ENCODE measurements around the gene IMPDH2.
A peak's percentile ranks its signal among the peaks of the same experiment; 100 is the strongest.

The IMPDH2 gene

GRCh38 chr3:49032646-49033304, 3.6 kb upstream of the IMPDH2 start:
- H3K79me2 ChIP-seq (ENCODE audit: insufficient read depth, low read length) = peaks cover 14% of the 10 kb centered on the region
- H3K9me3 ChIP-seq (ENCODE audit: insufficient read depth, low read depth, low read length) = no peaks in the 10 kb centered on the region
- no peak overlapping the region for H2AFZ ChIP-seq (ENCODE audit: low read length)
- no peaks in the 10 kb centered on the region for H3K27me3 ChIP-seq (ENCODE audit: insufficient read depth, low read length, poor library complexity, severe bottlenecking)
- no peak overlapping the region for H3K4me3 ChIP-seq (ENCODE audit: low read length, poor library complexity, severe bottlenecking)
- H3F3A ChIP-seq (ENCODE audit: low read depth) = no peaks in the 10 kb centered on the region
- no peak overlapping the region for H3K4me2 ChIP-seq (ENCODE audit: low read depth, low read length, poor library complexity, severe bottlenecking)
- H3K9ac ChIP-seq (ENCODE audit: low read depth, low read length, poor library complexity, severe bottlenecking) = no peak overlapping the region
- H3K4me1 ChIP-seq (ENCODE audit: insufficient read depth, low read length, poor library complexity, severe bottlenecking) = peaks cover 15% of the 10 kb centered on the region
- H3K36me3 ChIP-seq (ENCODE audit: insufficient read depth, low read length) = peaks cover 70% of the 10 kb centered on the region
- H4K20me1 ChIP-seq (ENCODE audit: insufficient read depth, low read length, poor library complexity, severe bottlenecking) = no peaks in the 10 kb centered on the region
- no peaks in the 10 kb centered on the region for H3K9me2 ChIP-seq (replicated peaks; ENCODE audit: low read depth, low read length)
- TF ChIP-seq CTCF (conservative IDR thresholded peaks at IDR 0.05; ENCODE audit: low read length) (no peak), EZH2phosphoT487 (IDR thresholded peaks at IDR 0.05; ENCODE audit: borderline replicate concordance) (no peak)

- Histone ChIP-seq H2AFZ (ENCODE audit: low read length) (no peak overlapping the region), H3K79me2 (ENCODE audit: insufficient read depth, low read length) (peaks cover 37% of the 10 kb centered on the region), H3K4me1 (ENCODE audit: insufficient read depth, low read length, poor library complexity, severe bottlenecking) (peaks cover 32% of the 10 kb centered on the region), H3K9me2 (replicated peaks; ENCODE audit: low read depth, low read length) (no peaks in the 10 kb centered on the region), H3K9me3 (ENCODE audit: insufficient read depth, low read depth, low read length) (no peaks in the 10 kb centered on the region), H3K36me3 (ENCODE audit: insufficient read depth, low read length) (peaks cover 72% of the 10 kb centered on the region), H4K20me1 (ENCODE audit: insufficient read depth, low read length, poor library complexity, severe bottlenecking) (peaks cover 12% of the 10 kb centered on the region), H3K4me2 (ENCODE audit: low read depth, low read length, poor library complexity, severe bottlenecking) (no peak overlapping the region), H3K27me3 (ENCODE audit: insufficient read depth, low read length, poor library complexity, severe bottlenecking) (no peaks in the 10 kb centered on the region), H3F3A (ENCODE audit: low read depth) (no peaks in the 10 kb centered on the region), H3K4me3 (ENCODE audit: low read length, poor library complexity, severe bottlenecking) (no peak overlapping the region), H3K9ac (ENCODE audit: low read depth, low read length, poor library complexity, severe bottlenecking) (no peak overlapping the region)
- no peak for TF ChIP-seq EZH2phosphoT487 (IDR thresholded peaks at IDR 0.05; ENCODE audit: borderline replicate concordance)
- TF ChIP-seq CTCF (conservative IDR thresholded peaks at IDR 0.05; ENCODE audit: low read length) = no peak
These were observed 1.1 kb upstream of the IMPDH2 start for GRCh38 chr3:49030321-49030720.

- Histone ChIP-seq H2AFZ (ENCODE audit: low read length) (no peak overlapping the region), H3K4me1 (ENCODE audit: insufficient read depth, low read length, poor library complexity, severe bottlenecking) (peaks cover 37% of the 10 kb centered on the region), H3K9me3 (ENCODE audit: insufficient read depth, low read depth, low read length) (no peaks in the 10 kb centered on the region), H3F3A (ENCODE audit: low read depth) (no peaks in the 10 kb centered on the region), H3K9me2 (replicated peaks; ENCODE audit: low read depth, low read length) (no peaks in the 10 kb centered on the region), H3K27me3 (ENCODE audit: insufficient read depth, low read length, poor library complexity, severe bottlenecking) (no peaks in the 10 kb centered on the region), H3K4me2 (ENCODE audit: low read depth, low read length, poor library complexity, severe bottlenecking) (peak overlapping the region; percentile 97), H3K4me3 (ENCODE audit: low read length, poor library complexity, severe bottlenecking) (peak overlapping the region; percentile 88), H3K9ac (ENCODE audit: low read depth, low read length, poor library complexity, severe bottlenecking) (peak overlapping the region; percentile 91), H3K36me3 (ENCODE audit: insufficient read depth, low read length) (peaks cover 72% of the 10 kb centered on the region), H4K20me1 (ENCODE audit: insufficient read depth, low read length, poor library complexity, severe bottlenecking) (peaks cover 20% of the 10 kb centered on the region), H3K79me2 (ENCODE audit: insufficient read depth, low read length) (peaks cover 45% of the 10 kb centered on the region)
- TF ChIP-seq EZH2phosphoT487 (IDR thresholded peaks at IDR 0.05; ENCODE audit: borderline replicate concordance) (no peak), CTCF (conservative IDR thresholded peaks at IDR 0.05; ENCODE audit: low read length) (no peak)
These were observed 326 bp upstream of the IMPDH2 start for GRCh38 chr3:49029563-49029884.
